Measurements from ENCODE around the gene ZNF862. TPM values are rescaled to one million over a fixed set of nuclear protein-coding genes. Genes with fewer than 3 reads are reported as not detected.

The ZNF862 gene
- total and polyA plus RNA-seq, 2 experiments from 2014 or later: 0.94 to 2.3 TPM

DNA sequence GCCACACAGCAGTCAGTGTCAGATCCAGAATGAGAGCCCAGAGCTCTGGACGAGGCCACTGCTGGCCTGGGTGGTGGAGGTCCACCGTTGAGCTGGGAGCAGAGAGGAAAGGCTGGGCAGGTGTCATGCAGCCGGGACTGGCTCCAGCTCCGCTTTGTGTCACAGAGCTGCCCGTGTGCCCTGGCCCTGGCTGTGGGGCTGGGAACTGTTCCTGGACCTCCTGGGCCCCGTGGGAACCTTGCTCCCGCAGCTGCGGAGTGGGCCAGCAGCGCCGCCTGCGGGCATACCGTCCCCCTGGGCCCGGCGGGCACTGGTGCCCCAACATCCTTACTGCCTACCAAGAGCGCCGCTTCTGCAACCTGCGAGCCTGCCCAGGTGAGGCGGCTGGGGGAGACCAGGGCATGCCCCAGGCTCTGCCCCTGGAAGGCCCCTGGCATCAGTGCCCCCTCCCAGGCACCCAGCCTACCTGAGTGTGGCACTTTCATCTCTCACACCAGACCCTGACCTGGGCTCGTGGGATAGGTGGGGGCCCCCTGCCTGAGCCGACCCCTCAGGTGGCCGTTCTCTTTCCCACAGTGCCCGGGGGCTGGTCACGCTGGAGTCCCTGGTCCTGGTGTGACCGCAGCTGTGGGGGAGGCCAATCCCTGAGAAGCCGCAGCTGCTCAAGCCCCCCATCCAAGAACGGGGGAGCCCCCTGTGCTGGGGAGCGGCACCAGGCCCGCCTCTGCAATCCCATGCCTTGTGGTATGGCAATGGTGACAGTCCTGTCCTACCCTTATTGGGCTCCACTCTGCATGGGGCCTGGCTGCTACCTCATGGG is 18.8 kb upstream of the ZNF862 start:
- Histone ChIP-seq H3K79me2 (replicated peaks; ENCODE audit: insufficient read depth) (no peaks in the 10 kb centered on the region), H3K27me3 (ENCODE audit: insufficient read depth) (no peaks in the 10 kb centered on the region), H3K9me2 (ENCODE audit: insufficient read depth) (no peaks in the 10 kb centered on the region), H3F3A (replicated peaks; ENCODE audit: low read depth) (no peaks in the 10 kb centered on the region), H3K36me3 (ENCODE audit: insufficient read depth) (no peaks in the 10 kb centered on the region), H3K4me3 (no peak overlapping the region), H4K20me1 (replicated peaks; ENCODE audit: insufficient read depth) (no peaks in the 10 kb centered on the region), H3K4me2 (no peak overlapping the region), H3K4me1 (ENCODE audit: insufficient read depth) (no peaks in the 10 kb centered on the region; the same call in 1 of the 2 replicates), H3K27ac (ENCODE audit: low read depth) (no peak overlapping the region), H2AFZ (no peak overlapping the region)
- Mint-ChIP-seq H3K4me1 (peaks cover 2% of the 10 kb centered on the region; the same call in 2 of the 3 replicates), H3K36me3 (ENCODE audit: low read depth) (no peaks in the 10 kb centered on the region), H3K27me3 (ENCODE audit: insufficient read depth, low read depth, poor library complexity) (peaks cover 6% of the 10 kb centered on the region), H3K4me3 (no peak overlapping the region; the same call in 2 of the 3 replicates), H3K9me3 (peaks cover 14% of the 10 kb centered on the region; the same call in 2 of the 3 replicates), H3K27ac (no peak overlapping the region)
- ATAC-seq: no peak
- DNase-seq (ENCODE audit: low spot score): no peak
- TF ChIP-seq CREB1 (CRISPR knock-in tag; IDR thresholded peaks at IDR 0.05; ENCODE audit: low read depth): no peak
- TF ChIP-seq STAT1 (IDR thresholded peaks at IDR 0.05; ENCODE audit: unreplicated experiment): no peak
- TF ChIP-seq POLR2AphosphoS5 (IDR thresholded peaks at IDR 0.05; ENCODE audit: low read depth): no peak
- TF ChIP-seq, protein P1, sequence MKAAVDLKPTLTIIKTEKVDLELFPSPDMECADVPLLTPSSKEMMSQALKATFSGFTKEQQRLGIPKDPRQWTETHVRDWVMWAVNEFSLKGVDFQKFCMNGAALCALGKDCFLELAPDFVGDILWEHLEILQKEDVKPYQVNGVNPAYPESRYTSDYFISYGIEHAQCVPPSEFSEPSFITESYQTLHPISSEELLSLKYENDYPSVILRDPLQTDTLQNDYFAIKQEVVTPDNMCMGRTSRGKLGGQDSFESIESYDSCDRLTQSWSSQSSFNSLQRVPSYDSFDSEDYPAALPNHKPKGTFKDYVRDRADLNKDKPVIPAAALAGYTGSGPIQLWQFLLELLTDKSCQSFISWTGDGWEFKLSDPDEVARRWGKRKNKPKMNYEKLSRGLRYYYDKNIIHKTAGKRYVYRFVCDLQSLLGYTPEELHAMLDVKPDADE (IDR thresholded peaks at IDR 0.05): no peak
- TF ChIP-seq, protein P2, sequence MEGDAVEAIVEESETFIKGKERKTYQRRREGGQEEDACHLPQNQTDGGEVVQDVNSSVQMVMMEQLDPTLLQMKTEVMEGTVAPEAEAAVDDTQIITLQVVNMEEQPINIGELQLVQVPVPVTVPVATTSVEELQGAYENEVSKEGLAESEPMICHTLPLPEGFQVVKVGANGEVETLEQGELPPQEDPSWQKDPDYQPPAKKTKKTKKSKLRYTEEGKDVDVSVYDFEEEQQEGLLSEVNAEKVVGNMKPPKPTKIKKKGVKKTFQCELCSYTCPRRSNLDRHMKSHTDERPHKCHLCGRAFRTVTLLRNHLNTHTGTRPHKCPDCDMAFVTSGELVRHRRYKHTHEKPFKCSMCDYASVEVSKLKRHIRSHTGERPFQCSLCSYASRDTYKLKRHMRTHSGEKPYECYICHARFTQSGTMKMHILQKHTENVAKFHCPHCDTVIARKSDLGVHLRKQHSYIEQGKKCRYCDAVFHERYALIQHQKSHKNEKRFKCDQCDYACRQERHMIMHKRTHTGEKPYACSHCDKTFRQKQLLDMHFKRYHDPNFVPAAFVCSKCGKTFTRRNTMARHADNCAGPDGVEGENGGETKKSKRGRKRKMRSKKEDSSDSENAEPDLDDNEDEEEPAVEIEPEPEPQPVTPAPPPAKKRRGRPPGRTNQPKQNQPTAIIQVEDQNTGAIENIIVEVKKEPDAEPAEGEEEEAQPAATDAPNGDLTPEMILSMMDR (conservative IDR thresholded peaks at IDR 0.05; ENCODE audit: low read depth in 2 of 2): no peak
- TF ChIP-seq, protein P3, sequence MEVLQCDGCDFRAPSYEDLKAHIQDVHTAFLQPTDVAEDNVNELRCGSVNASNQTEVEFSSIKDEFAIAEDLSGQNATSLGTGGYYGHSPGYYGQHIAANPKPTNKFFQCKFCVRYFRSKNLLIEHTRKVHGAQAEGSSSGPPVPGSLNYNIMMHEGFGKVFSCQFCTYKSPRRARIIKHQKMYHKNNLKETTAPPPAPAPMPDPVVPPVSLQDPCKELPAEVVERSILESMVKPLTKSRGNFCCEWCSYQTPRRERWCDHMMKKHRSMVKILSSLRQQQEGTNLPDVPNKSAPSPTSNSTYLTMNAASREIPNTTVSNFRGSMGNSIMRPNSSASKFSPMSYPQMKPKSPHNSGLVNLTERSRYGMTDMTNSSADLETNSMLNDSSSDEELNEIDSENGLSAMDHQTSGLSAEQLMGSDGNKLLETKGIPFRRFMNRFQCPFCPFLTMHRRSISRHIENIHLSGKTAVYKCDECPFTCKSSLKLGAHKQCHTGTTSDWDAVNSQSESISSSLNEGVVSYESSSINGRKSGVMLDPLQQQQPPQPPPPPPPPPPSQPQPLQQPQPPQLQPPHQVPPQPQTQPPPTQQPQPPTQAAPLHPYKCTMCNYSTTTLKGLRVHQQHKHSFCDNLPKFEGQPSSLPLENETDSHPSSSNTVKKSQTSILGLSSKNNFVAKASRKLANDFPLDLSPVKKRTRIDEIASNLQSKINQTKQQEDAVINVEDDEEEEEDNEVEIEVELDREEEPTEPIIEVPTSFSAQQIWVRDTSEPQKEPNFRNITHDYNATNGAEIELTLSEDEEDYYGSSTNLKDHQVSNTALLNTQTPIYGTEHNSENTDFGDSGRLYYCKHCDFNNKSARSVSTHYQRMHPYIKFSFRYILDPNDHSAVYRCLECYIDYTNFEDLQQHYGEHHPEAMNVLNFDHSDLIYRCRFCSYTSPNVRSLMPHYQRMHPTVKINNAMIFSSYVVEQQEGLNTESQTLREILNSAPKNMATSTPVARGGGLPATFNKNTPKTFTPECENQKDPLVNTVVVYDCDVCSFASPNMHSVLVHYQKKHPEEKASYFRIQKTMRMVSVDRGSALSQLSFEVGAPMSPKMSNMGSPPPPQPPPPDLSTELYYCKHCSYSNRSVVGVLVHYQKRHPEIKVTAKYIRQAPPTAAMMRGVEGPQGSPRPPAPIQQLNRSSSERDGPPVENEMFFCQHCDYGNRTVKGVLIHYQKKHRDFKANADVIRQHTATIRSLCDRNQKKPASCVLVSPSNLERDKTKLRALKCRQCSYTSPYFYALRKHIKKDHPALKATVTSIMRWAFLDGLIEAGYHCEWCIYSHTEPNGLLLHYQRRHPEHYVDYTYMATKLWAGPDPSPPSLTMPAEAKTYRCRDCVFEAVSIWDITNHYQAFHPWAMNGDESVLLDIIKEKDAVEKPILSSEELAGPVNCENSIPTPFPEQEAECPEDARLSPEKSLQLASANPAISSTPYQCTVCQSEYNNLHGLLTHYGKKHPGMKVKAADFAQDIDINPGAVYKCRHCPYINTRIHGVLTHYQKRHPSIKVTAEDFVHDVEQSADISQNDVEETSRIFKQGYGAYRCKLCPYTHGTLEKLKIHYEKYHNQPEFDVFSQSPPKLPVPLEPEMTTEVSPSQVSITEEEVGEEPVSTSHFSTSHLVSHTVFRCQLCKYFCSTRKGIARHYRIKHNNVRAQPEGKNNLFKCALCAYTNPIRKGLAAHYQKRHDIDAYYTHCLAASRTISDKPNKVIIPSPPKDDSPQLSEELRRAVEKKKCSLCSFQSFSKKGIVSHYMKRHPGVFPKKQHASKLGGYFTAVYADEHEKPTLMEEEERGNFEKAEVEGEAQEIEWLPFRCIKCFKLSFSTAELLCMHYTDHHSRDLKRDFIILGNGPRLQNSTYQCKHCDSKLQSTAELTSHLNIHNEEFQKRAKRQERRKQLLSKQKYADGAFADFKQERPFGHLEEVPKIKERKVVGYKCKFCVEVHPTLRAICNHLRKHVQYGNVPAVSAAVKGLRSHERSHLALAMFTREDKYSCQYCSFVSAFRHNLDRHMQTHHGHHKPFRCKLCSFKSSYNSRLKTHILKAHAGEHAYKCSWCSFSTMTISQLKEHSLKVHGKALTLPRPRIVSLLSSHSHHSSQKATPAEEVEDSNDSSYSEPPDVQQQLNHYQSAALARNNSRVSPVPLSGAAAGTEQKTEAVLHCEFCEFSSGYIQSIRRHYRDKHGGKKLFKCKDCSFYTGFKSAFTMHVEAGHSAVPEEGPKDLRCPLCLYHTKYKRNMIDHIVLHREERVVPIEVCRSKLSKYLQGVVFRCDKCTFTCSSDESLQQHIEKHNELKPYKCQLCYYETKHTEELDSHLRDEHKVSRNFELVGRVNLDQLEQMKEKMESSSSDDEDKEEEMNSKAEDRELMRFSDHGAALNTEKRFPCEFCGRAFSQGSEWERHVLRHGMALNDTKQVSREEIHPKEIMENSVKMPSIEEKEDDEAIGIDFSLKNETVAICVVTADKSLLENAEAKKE (CRISPR knock-in tag; IDR thresholded peaks at IDR 0.05): no peak
- TF ChIP-seq EZH2 (IDR thresholded peaks at IDR 0.05; ENCODE audit: low read depth, unreplicated experiment): no peak
- no peak for TF ChIP-seq EZH2phosphoT487 (IDR thresholded peaks at IDR 0.05; ENCODE audit: unreplicated experiment)
